MM.1S (cell line): ENCODE measurements around the gene BRWD1.

Experiments
- DNase-seq: peaks from one replicate; pipeline ENCODE4 v3.0.0-alpha.2; 2015
- H2AFZ ChIP-seq: fragments of 300-600 bp; sonication (generic); 2 replicates; pipeline ENCODE4 v1.6.0; 2016; ENCODE audit warnings: antibody characterized with exemption, low read length
- H3F3A ChIP-seq: fragments of 300-600 bp; sonication (generic); 2 replicates; pipeline ENCODE4 v1.6.1; 2016; ENCODE audit warnings: mild to moderate bottlenecking, antibody characterized with exemption, low read length, moderate library complexity, mixed read lengths; ENCODE audit not compliant: insufficient read depth
- H3K27ac ChIP-seq: fragments of 300-600 bp; sonication (generic); 2 replicates; pipeline ENCODE4 v1.5.1; 2016; ENCODE audit warnings: mild to moderate bottlenecking, low read length
- H3K27me3 ChIP-seq: fragments of 300-600 bp; sonication (generic); replicated peaks from 2 replicates; pipeline ENCODE4 v1.6.0; 2016; ENCODE audit warnings: low read length; ENCODE audit not compliant: insufficient read depth
- H3K36me3 ChIP-seq: fragments of 300-600 bp; sonication (generic); replicated peaks from 2 replicates; pipeline ENCODE4 v1.6.1; 2016; ENCODE audit warnings: mild to moderate bottlenecking, low read length, mixed read lengths; ENCODE audit not compliant: insufficient read depth
- H3K4me1 ChIP-seq: fragments of 300-600 bp; sonication (generic); 2 replicates; pipeline ENCODE4 v1.6.1; 2016; ENCODE audit warnings: low read length, mixed read lengths
- H3K4me2 ChIP-seq: fragments of 300-600 bp; sonication (generic); 2 replicates; pipeline ENCODE4 v1.6.0; 2016; ENCODE audit warnings: low read depth, low read length
- H3K4me3 ChIP-seq: fragments of 300-600 bp; sonication (generic); 2 replicates; pipeline ENCODE4 v1.5.1; 2016; ENCODE audit warnings: low read length, mixed read lengths
- H3K79me2 ChIP-seq: fragments of 300-600 bp; sonication (generic); 2 replicates; pipeline ENCODE4 v1.6.1; 2016; ENCODE audit warnings: mixed run types, low read length, mixed read lengths
- H3K9ac ChIP-seq: fragments of 300-600 bp; sonication (generic); 2 replicates; pipeline ENCODE4 v1.6.1; 2016; ENCODE audit warnings: low read length, mixed read lengths
- H3K9me2 ChIP-seq: fragments of 300-600 bp; sonication (generic); replicated peaks from 2 replicates; pipeline ENCODE4 v1.6.1; 2016; ENCODE audit warnings: mild to moderate bottlenecking, low read length, mixed read lengths; ENCODE audit not compliant: insufficient read depth
- H3K9me3 ChIP-seq: fragments of 300-600 bp; sonication (generic); replicated peaks from 2 replicates; pipeline ENCODE4 v1.6.1; 2016; ENCODE audit warnings: mild to moderate bottlenecking, low read length, mixed read lengths; ENCODE audit not compliant: insufficient read depth
- H4K20me1 ChIP-seq: fragments of 300-600 bp; sonication (generic); 2 replicates; pipeline ENCODE4 v1.6.1; 2016; ENCODE audit warnings: mild to moderate bottlenecking, low read length, moderate library complexity, mixed read lengths; ENCODE audit not compliant: insufficient read depth
- CTCF ChIP-seq: fragments of 300-600 bp; sonication (generic); IDR thresholded peaks from 2 replicates; pipeline ENCODE4 v1.5.1; 2016; ENCODE audit warnings: antibody characterized with exemption, low read length, mixed read lengths
- EZH2 ChIP-seq: fragments of 300-600 bp; sonication (generic); optimal IDR thresholded peaks from 2 replicates; pipeline ENCODE3; 2017; ENCODE audit warnings: low read depth, mild to moderate bottlenecking, antibody characterized with exemption, low read length, mixed read lengths
- EZH2phosphoT487 ChIP-seq: fragments of 300-600 bp; sonication (generic); IDR thresholded peaks from 2 replicates; pipeline ENCODE4 v1.6.1; 2018; ENCODE audit warnings: antibody characterized with exemption, low read length

The BRWD1 gene

GRCh38 chr21:39173716-39174680 is 139.4 kb downstream of the BRWD1 start:
- peaks cover 2% of the 10 kb centered on the region; the same call in 1 of the 2 replicates for H3K79me2 ChIP-seq

GRCh38 chr21:39169906-39170305 is 143.5 kb downstream of the BRWD1 start:
- H3K79me2 ChIP-seq = no peaks in the 10 kb centered on the region
- no peak overlapping the region for H3K4me3 ChIP-seq
- no peak overlapping the region for H3K9ac ChIP-seq
- H3K27me3 ChIP-seq = no peaks in the 10 kb centered on the region
- H3K9me3 ChIP-seq = no peaks in the 10 kb centered on the region
- H3F3A ChIP-seq = no peaks in the 10 kb centered on the region
- no peaks in the 10 kb centered on the region for H4K20me1 ChIP-seq
- no peak overlapping the region for H3K27ac ChIP-seq
- H2AFZ ChIP-seq = no peak overlapping the region
- DNase-seq = no peak
- no peaks in the 10 kb centered on the region for H3K9me2 ChIP-seq
- H3K4me1 ChIP-seq = no peaks in the 10 kb centered on the region
- TF ChIP-seq EZH2 (no peak), CTCF (no peak), EZH2phosphoT487 (no peak)
- H3K4me2 ChIP-seq = no peak overlapping the region
- H3K36me3 ChIP-seq = peaks cover 12% of the 10 kb centered on the region; the same call in 1 of the 2 replicates

More at GRCh38 chr21:39173716-39174680, 139.4 kb downstream of the BRWD1 start:
- DNase-seq = no peak
- Histone ChIP-seq H3K4me3 (no peak overlapping the region), H2AFZ (no peak overlapping the region), H3K27ac (no peak overlapping the region), H3F3A (no peaks in the 10 kb centered on the region), H3K9me3 (no peaks in the 10 kb centered on the region), H3K4me1 (no peaks in the 10 kb centered on the region), H3K9ac (no peak overlapping the region), H3K36me3 (peaks cover 21% of the 10 kb centered on the region; the same call in 1 of the 2 replicates), H3K4me2 (no peak overlapping the region), H3K27me3 (no peaks in the 10 kb centered on the region), H4K20me1 (no peaks in the 10 kb centered on the region), H3K9me2 (no peaks in the 10 kb centered on the region)
- no peak for TF ChIP-seq EZH2phosphoT487
- TF ChIP-seq CTCF = no peak
- TF ChIP-seq EZH2 = no peak

- H3K27me3 ChIP-seq = no peaks in the 10 kb centered on the region
- H2AFZ ChIP-seq = no peak overlapping the region
- no peak for DNase-seq
- 0 out of 2 replicates have a peak, but pooled peaks cover 2% of the 10 kb centered on the region for H3K36me3 ChIP-seq
- TF ChIP-seq EZH2 = no peak
- TF ChIP-seq EZH2phosphoT487 = no peak
- TF ChIP-seq CTCF = no peak
- H3K4me3 ChIP-seq = no peak overlapping the region
- H3K79me2 ChIP-seq = no peaks in the 10 kb centered on the region
- H3K9me2 ChIP-seq = no peaks in the 10 kb centered on the region
- no peaks in the 10 kb centered on the region for H3K4me1 ChIP-seq
- no peak overlapping the region for H3K9ac ChIP-seq
- no peaks in the 10 kb centered on the region for H3K9me3 ChIP-seq
- no peak overlapping the region for H3K4me2 ChIP-seq
- H3K27ac ChIP-seq = no peak overlapping the region
- H4K20me1 ChIP-seq = no peaks in the 10 kb centered on the region
- no peaks in the 10 kb centered on the region for H3F3A ChIP-seq
Measured at GRCh38 chr21:39168800-39169199, 144.6 kb downstream of the BRWD1 start.
